GM11168 (cell line): Measurements from ENCODE around the gene NDUFB1.

Experiments
- in situ Hi-C: fragments of 300-500 bp; cut with MboI; formaldehyde crosslinking; loops from one replicate; pipeline ENCODE4 v1.12.0; 2022; ENCODE audit warnings: low sequenced_read_pairs; ENCODE audit not compliant: unreplicated experiment

Gene NDUFB1

GRCh38 chr14:92103363-92103989 lies 18.0 kb downstream of the NDUFB1 start:
- in situ Hi-C loops: no loop called here

- in situ Hi-C loops: no loop called here
Observed at GRCh38 chr14:92099802-92100201, 21.7 kb downstream of the NDUFB1 start.

DNA sequence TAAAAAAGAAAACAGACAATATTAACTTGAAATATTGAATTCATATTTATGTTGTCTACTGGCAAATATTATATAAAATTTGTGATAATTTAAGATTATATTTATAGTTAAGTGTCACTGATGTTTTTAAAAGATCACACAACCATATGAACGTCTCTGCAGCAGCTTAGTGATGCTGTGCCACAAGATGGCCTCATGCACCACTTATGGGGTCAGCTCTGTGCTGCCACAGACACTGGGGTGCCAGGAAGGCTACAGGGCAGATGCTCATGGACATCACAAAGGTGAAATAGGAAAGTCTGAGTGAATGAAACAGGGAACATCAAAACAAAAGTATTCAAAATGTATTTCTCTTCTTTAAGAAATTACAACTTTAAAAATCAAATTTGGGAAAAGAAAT lies 28.2 kb downstream of the NDUFB1 start:
- in situ Hi-C loops: no loop called here

DNA sequence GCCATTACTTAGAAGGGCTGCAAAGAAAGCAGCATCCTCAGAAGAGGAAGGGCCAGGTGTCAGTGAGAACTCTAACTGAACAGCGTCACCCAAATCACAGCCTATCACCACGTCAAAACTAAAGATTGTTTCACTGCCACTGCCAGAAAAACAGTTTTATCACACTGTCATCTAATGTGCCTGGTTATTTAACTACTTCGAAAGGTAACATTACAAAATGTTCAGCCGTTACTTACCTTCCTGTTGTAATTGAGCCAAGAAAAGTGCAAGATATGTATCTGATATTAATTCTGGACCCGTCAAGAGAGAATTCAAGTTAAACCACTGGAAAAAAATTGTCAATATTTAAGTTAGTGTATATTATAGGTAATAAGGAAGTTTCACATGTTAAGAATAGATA lies 33.0 kb downstream of the NDUFB1 start:
- in situ Hi-C loops: no loop called here

DNA sequence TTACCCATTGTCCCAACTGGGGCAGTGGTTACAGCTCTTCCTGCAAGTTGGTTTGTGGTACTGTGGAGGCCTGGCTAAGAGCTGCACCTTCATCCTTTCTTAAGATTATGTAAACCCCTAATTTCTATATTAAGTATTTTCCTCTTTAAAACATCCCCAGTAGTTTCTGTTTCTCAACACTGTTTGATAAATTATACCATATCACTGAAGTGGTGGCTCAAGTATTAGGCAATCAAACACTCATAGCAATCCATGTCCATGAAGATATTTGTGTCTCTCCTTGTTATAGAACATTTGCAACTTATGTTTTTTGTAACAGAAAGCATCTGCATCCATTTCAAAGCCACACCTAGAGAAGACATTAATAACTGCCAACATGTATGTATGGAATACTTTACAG lies 47.0 kb downstream of the NDUFB1 start:
- in situ Hi-C loops: no loop called here
